Mesenchymal stem cell (in vitro differentiated cells and primary cell): Measurements from ENCODE around the gene DNAJA3.

Experiments
- DNase-seq: peaks from one replicate; pipeline ENCODE4 v3.0.0-alpha.2; 2013
- H2AFZ ChIP-seq: one replicate; pipeline ENCODE4 v1.6.1; 2013; ENCODE audit warnings: low read depth, mild to moderate bottlenecking, control low read depth, inconsistent platforms, low read length, moderate library complexity
- H2AK5ac ChIP-seq: 2 replicates; pipeline ENCODE4 v1.6.1; 2013; ENCODE audit warnings: low read length, moderate library complexity, mild to moderate bottlenecking, inconsistent platforms; ENCODE audit not compliant: severe bottlenecking
- H2BK120ac ChIP-seq: one replicate; pipeline ENCODE4 v1.6.1; 2013; ENCODE audit warnings: low read depth, mild to moderate bottlenecking, inconsistent platforms, low read length, moderate library complexity
- H2BK12ac ChIP-seq, 2 experiments: one replicate each; pipeline ENCODE4 v1.6.1; 2013; ENCODE audit warnings: inconsistent platforms in 2 of 2, low read length in 2 of 2, mild to moderate bottlenecking in 2 of 2, moderate library complexity in 2 of 2, control low read depth in 1 of 2
- H2BK15ac ChIP-seq: one replicate; pipeline ENCODE4 v1.6.1; 2013; ENCODE audit warnings: mild to moderate bottlenecking, low read depth, inconsistent platforms; ENCODE audit not compliant: poor library complexity, severe bottlenecking
- H2BK5ac ChIP-seq: 2 replicates; pipeline ENCODE4 v1.6.1; 2013; ENCODE audit warnings: low read depth, mild to moderate bottlenecking, low read length, control low read depth, inconsistent platforms; ENCODE audit not compliant: poor library complexity, severe bottlenecking
- H3K14ac ChIP-seq, 2 experiments: one replicate each; pipeline ENCODE4 v1.6.1; 2013; ENCODE audit warnings: inconsistent platforms in 2 of 2, low read length in 2 of 2, control low read depth in 1 of 2, mild to moderate bottlenecking in 1 of 2, moderate library complexity in 1 of 2
- H3K18ac ChIP-seq, 2 experiments: one replicate each; pipeline ENCODE4 v1.6.1; 2013; ENCODE audit warnings: inconsistent platforms in 2 of 2, low read length in 2 of 2, control low read depth in 1 of 2, low read depth in 1 of 2, mild to moderate bottlenecking in 1 of 2
- H3K23ac ChIP-seq, 2 experiments: one replicate each; pipeline ENCODE4 v1.6.1; 2013; ENCODE audit warnings: inconsistent platforms in 2 of 2, low read length in 2 of 2, mild to moderate bottlenecking in 2 of 2, moderate library complexity in 2 of 2, control low read depth in 1 of 2
- H3K27ac ChIP-seq: 2 replicates; pipeline ENCODE4 v1.5.1; 2013; ENCODE audit warnings: mild to moderate bottlenecking, moderate library complexity, low read length, control low read depth, inconsistent platforms; ENCODE audit not compliant: poor library complexity, severe bottlenecking
- H3K27me3 ChIP-seq, 2 experiments: 2 replicates each; pipeline versions ENCODE4 v1.6.1 to v1.7.0; 2013; ENCODE audit warnings: low read length in 2 of 2, mild to moderate bottlenecking in 2 of 2, moderate library complexity in 2 of 2, control low read depth in 1 of 2, inconsistent platforms in 1 of 2; ENCODE audit not compliant: control insufficient read depth in 1 of 2, insufficient read depth in 1 of 2
- H3K36me3 ChIP-seq, 2 experiments: 2 replicates each; pipeline versions ENCODE4 v1.6.1 to v1.7.0; 2013; ENCODE audit warnings: low read length in 2 of 2, control low read depth in 1 of 2, inconsistent platforms in 1 of 2, low read depth in 1 of 2, mild to moderate bottlenecking in 1 of 2; ENCODE audit not compliant: insufficient read depth in 2 of 2, control insufficient read depth in 1 of 2
- H3K4ac ChIP-seq, 2 experiments: one replicate each; pipeline ENCODE4 v1.6.1; 2013; ENCODE audit warnings: inconsistent platforms in 2 of 2, low read length in 2 of 2, mild to moderate bottlenecking in 2 of 2, moderate library complexity in 2 of 2, control low read depth in 1 of 2, low read depth in 1 of 2
- H3K4me1 ChIP-seq: 2 replicates; pipeline ENCODE4 v1.6.1; 2013; ENCODE audit warnings: low read depth, low read length, control low read depth; ENCODE audit not compliant: control insufficient read depth, insufficient read depth
- H3K4me2 ChIP-seq: 2 replicates; pipeline ENCODE4 v1.6.1; 2013; ENCODE audit warnings: low read length, mild to moderate bottlenecking, inconsistent platforms; ENCODE audit not compliant: poor library complexity, severe bottlenecking
- H3K4me3 ChIP-seq, 2 experiments: 2 replicates each; pipeline versions ENCODE4 v1.5.1 to v1.7.0; 2013; ENCODE audit warnings: low read length in 2 of 2, mild to moderate bottlenecking in 2 of 2, control low read depth in 1 of 2, low read depth in 1 of 2; ENCODE audit not compliant: insufficient read depth in 1 of 2
- H3K79me1 ChIP-seq: replicated peaks from 2 replicates; pipeline ENCODE4 v1.6.1; 2013; ENCODE audit warnings: mild to moderate bottlenecking, control low read depth, low read length, inconsistent platforms; ENCODE audit not compliant: poor library complexity, severe bottlenecking
- H3K9ac ChIP-seq: 2 replicates; pipeline ENCODE4 v1.7.0; 2013; ENCODE audit warnings: mild to moderate bottlenecking, low read length, moderate library complexity
- H3K9me3 ChIP-seq: 2 replicates; pipeline ENCODE4 v1.7.0; 2013; ENCODE audit warnings: mild to moderate bottlenecking, low read length; ENCODE audit not compliant: control insufficient read depth
- H4K8ac ChIP-seq: one replicate; pipeline ENCODE4 v1.6.1; 2013; ENCODE audit warnings: inconsistent platforms, mild to moderate bottlenecking, low read length, moderate library complexity
- H4K91ac ChIP-seq: one replicate; pipeline ENCODE4 v1.6.1; 2013; ENCODE audit warnings: mild to moderate bottlenecking, low read length, inconsistent platforms
- WGBS: methylation state at CpG from one replicate; pipeline ENCODE4 v1.1.7; 2013; ENCODE audit warnings: mixed read lengths; 5-methylcytosine and 5-hydroxymethylcytosine counted together

Gene DNAJA3

DNA sequence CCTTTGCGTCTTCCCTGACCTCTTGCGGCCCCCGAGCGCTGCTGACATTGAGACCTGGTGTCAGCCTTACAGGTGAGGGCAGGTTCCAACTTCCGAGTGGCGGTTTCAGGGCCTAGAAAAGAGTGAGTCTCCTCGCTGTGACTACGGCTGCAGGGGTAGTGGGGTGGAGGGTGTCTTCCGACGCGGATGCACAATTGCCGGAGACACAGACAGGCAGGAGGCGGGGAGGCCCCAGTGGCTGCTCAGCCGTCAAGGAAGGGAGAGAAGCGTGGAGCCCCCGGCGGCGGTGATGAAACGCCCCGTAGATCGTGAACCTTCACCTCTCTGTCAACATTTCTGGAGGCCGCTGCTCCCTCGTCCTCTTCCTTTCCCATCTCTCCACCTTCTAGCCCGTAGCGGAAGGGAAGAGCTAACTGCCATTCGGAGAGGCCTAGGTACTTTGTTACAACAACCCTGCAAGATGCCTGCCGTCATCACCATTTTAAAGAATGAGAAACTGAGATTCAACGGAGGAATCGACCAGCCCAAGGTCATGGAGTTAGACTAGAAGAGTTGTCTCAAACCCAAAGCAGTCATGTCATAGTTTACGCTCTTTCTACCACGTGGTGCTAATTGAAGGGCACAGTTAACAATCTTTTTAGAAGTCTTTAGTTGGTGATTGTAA lies 485 bp downstream of the DNAJA3 start:
- peaks cover 6% of the 10 kb centered on the region for H3K4me1 ChIP-seq
- peak overlapping the region; percentile 80 to 86 for H3K4me3 ChIP-seq
- H2BK12ac ChIP-seq = no peak overlapping the region
- 4% methylated on average over 30 of the region's 31 CpGs for WGBS
- H3K4me2 ChIP-seq = peak overlapping the region; percentile 69
- no peak overlapping the region for H4K91ac ChIP-seq
- H2BK15ac ChIP-seq = no peak overlapping the region
- peaks cover 6 to 15% of the 10 kb centered on the region in 2 experiments for H3K36me3 ChIP-seq
- H4K8ac ChIP-seq = peak overlapping the region; percentile 5
- H2AFZ ChIP-seq = peak overlapping the region; percentile 46
- H2BK5ac ChIP-seq = no peak overlapping the region
- H3K14ac ChIP-seq = peak overlapping the region in 1 of 2 experiments; percentile 64
- H3K18ac ChIP-seq = peak overlapping the region; percentile 5 to 73
- no peak overlapping the region for H3K23ac ChIP-seq
- H3K9me3 ChIP-seq = no peaks in the 10 kb centered on the region
- H3K27me3 ChIP-seq = no peaks in the 10 kb centered on the region
- H2BK120ac ChIP-seq = no peak overlapping the region
- no peak for DNase-seq
- H3K27ac ChIP-seq = no peak overlapping the region
- H3K79me1 ChIP-seq = peaks cover 8% of the 10 kb centered on the region
- no peak overlapping the region for H2AK5ac ChIP-seq
- H3K4ac ChIP-seq = peak overlapping the region in 1 of 2 experiments; percentile 34
- H3K9ac ChIP-seq = peak overlapping the region; percentile 94

DNA sequence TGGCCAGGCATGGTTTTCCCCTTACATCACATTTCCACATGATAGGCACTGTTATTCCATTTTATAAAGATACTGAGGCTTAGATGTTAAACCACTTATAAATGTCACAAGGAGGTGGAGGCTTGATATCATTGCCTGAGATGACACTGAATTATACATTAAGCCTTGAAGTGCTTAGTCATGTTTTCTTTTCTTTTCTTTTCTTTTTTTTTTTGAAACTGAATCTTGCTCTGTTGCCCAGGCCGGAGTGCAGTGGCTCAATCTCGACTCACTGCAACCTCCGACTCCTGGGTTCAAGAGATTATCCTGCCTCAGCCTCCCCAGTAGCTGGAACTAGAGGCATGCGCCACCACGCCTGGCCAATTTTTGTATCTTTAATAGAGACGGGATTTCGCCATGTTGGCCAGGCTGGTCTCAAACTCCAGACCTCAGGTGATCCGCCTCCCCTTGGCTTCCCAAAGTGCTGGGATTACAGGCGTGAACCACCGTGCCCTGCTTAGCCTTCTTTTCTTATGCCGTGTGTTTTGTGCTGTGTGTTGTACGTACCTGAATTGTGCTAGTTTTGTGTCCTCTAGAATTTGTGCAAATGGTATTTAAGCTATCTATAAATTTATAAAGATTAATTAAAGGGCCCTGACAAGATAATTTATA lies 1.2 kb downstream of the DNAJA3 start:
- peaks cover 6% of the 10 kb centered on the region for H3K4me1 ChIP-seq
- H2BK15ac ChIP-seq = no peak overlapping the region
- no peak overlapping the region for H4K8ac ChIP-seq
- peaks cover 11% of the 10 kb centered on the region for H3K79me1 ChIP-seq
- H3K23ac ChIP-seq = no peak overlapping the region
- no peak overlapping the region for H4K91ac ChIP-seq
- 95% methylated on average over 10 of the region's 12 CpGs for WGBS
- DNase-seq = no peak
- no peak overlapping the region for H2BK5ac ChIP-seq
- H3K4me2 ChIP-seq = peak overlapping the region; percentile 69
- H3K36me3 ChIP-seq = peaks cover 6 to 22% of the 10 kb centered on the region in 2 experiments
- no peak overlapping the region for H2BK12ac ChIP-seq
- H3K9me3 ChIP-seq = no peaks in the 10 kb centered on the region
- H3K27me3 ChIP-seq = no peaks in the 10 kb centered on the region
- peak overlapping the region in 1 of 2 experiments; percentile 86 for H3K4me3 ChIP-seq
- H3K9ac ChIP-seq = peak overlapping the region; percentile 94
- H2AFZ ChIP-seq = no peak overlapping the region
- H3K18ac ChIP-seq = no peak overlapping the region
- no peak overlapping the region for H3K14ac ChIP-seq
- H2BK120ac ChIP-seq = no peak overlapping the region
- no peak overlapping the region for H3K27ac ChIP-seq
- no peak overlapping the region for H3K4ac ChIP-seq
- no peak overlapping the region for H2AK5ac ChIP-seq

DNA sequence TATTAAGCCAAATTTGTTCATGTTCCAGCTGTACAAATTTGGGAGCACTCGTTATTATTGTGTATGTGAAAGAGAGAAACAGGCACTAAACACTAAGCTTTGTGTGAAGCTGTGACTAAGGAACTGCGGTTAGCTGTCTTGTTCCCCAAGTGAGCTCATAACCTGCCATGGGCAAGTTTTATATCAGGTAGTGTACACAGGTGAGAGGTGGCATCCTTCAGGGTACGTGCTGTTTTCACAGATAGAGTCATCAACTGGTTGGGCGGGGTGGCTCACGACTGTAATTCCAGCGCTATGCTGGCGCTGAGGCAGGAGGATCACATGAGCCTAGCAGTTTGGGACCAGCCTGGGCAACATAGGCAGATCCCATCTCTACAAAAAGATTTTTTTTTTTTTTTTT lies 2.8 kb downstream of the DNAJA3 start:
- Histone ChIP-seq H3K27me3 (no peaks in the 10 kb centered on the region), H4K8ac (no peak overlapping the region), H2BK12ac (no peak overlapping the region), H3K79me1 (peaks cover 19% of the 10 kb centered on the region), H3K9ac (no peak overlapping the region), H3K23ac (no peak overlapping the region), H3K4ac (no peak overlapping the region), H3K27ac (no peak overlapping the region), H3K4me3 (no peak overlapping the region), H3K4me2 (no peak overlapping the region), H3K36me3 (peaks cover 6 to 30% of the 10 kb centered on the region in 2 experiments), H2BK5ac (no peak overlapping the region), H4K91ac (no peak overlapping the region), H2BK15ac (no peak overlapping the region), H3K14ac (no peak overlapping the region), H2AK5ac (no peak overlapping the region), H2BK120ac (no peak overlapping the region), H3K9me3 (no peaks in the 10 kb centered on the region), H2AFZ (no peak overlapping the region), H3K18ac (no peak overlapping the region), H3K4me1 (peaks cover 6% of the 10 kb centered on the region)
- DNase-seq = no peak
- 97% methylated on average over 7 of the region's 7 CpGs for WGBS

DNA sequence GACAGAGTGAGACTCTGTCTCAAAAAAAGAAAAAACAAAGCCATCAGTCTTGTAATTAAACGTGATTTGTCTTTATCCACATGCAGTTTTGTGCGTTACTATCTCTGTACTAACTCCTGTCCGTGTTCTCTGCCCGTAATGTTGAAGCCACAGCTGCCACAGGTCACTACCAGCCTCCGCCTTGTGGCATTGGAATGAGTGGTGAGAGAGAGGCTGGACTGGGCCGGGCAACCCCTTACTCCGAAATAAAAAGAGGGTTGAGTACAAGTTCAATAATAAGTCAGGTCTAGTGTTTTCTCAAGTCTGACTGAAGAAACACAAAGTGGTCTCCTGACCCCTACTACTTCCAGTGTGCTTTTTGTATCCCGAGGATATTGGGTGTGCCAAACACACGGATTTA lies 5.4 kb downstream of the DNAJA3 start:
- Histone ChIP-seq H3K4me3 (no peak overlapping the region), H3K14ac (no peak overlapping the region), H3K79me1 (peaks cover 19% of the 10 kb centered on the region), H3K18ac (no peak overlapping the region), H2BK12ac (no peak overlapping the region), H3K36me3 (peaks cover 12 to 54% of the 10 kb centered on the region in 2 experiments), H2BK120ac (no peak overlapping the region), H3K9me3 (no peaks in the 10 kb centered on the region), H2BK15ac (no peak overlapping the region), H3K27ac (no peak overlapping the region), H3K4me1 (peaks cover 3% of the 10 kb centered on the region), H2BK5ac (no peak overlapping the region), H3K23ac (no peak overlapping the region), H3K4me2 (no peak overlapping the region), H3K27me3 (no peaks in the 10 kb centered on the region), H2AK5ac (no peak overlapping the region), H4K91ac (no peak overlapping the region), H3K9ac (no peak overlapping the region), H4K8ac (no peak overlapping the region), H2AFZ (no peak overlapping the region), H3K4ac (no peak overlapping the region)
- 96% methylated on average over 9 of the region's 9 CpGs for WGBS
- DNase-seq = no peak
